GM12801 (cell line): ENCODE measurements around the gene RAD23B.

ENCODE experiments used
- TF ChIP-seq, protein P1 (sequence below): IDR thresholded peaks from one replicate; pipeline ENCODE4 v1.5.1; 2011; ENCODE audit warnings: control low read depth; ENCODE audit not compliant: insufficient read length; ENCODE audit errors: extremely low read depth

RAD23B gene

DNA sequence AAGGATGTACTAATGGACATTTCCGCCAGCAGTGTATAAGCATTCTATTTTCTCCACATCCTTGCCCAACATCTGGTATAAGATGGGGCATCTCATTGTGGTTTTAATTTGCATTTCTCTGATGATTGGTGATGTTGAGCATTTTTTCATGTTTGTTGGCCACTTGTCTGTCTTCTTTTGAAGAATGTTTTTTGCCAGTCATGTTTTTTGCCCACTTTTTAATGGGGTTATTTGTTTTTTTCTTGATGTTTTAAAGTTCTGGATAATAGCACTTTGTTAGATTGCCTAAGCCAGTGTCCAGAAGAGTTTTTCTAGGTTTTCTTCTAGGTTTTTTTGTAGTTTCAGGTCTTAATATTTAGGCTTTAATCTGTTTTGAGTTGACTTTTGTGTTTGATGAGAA lies 31.7 kb downstream of the RAD23B start:
- TF ChIP-seq, protein P1, sequence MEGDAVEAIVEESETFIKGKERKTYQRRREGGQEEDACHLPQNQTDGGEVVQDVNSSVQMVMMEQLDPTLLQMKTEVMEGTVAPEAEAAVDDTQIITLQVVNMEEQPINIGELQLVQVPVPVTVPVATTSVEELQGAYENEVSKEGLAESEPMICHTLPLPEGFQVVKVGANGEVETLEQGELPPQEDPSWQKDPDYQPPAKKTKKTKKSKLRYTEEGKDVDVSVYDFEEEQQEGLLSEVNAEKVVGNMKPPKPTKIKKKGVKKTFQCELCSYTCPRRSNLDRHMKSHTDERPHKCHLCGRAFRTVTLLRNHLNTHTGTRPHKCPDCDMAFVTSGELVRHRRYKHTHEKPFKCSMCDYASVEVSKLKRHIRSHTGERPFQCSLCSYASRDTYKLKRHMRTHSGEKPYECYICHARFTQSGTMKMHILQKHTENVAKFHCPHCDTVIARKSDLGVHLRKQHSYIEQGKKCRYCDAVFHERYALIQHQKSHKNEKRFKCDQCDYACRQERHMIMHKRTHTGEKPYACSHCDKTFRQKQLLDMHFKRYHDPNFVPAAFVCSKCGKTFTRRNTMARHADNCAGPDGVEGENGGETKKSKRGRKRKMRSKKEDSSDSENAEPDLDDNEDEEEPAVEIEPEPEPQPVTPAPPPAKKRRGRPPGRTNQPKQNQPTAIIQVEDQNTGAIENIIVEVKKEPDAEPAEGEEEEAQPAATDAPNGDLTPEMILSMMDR, result no peak

DNA sequence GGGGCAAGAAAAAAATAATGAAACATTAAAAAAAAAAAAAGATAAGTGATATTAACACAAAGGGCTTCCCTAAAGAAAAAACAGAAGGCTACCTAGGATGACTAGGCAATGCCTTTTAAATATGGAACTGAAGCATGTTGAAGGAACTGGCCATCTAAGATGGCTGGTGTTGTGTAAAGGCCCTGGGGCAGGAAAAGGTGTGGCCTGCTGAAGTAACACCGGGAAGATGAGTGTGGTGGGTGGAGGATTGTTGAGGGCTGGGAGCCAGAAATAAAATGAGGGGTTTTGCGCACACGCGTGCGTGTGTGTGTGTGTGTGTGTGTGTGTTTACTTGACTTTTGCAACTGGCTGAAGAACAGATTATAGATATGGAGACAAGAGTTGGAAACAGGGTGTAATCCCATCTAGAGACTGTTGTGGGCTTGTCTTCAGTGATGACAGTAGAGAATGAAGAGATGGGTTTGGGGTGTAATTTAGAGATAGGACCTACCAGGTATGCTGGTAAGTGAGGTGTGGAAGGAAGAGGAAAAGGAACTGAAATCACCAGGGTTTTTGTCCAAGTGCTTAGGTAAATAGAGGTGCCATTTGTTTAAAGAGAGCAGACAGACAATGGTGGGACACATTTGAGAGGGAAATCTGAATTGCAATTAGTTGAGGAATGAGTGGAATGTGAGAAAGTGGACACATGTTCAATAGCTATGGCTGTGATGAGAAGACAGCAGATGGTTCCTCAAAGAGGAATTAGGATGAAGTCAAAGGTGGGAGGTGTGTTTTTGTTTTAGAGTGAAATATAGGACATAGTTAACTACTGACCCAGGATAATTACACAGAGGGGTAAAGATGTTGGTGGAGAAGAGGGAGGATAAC lies 33.9 kb downstream of the RAD23B start:
- TF ChIP-seq, protein P1, result no peak

DNA sequence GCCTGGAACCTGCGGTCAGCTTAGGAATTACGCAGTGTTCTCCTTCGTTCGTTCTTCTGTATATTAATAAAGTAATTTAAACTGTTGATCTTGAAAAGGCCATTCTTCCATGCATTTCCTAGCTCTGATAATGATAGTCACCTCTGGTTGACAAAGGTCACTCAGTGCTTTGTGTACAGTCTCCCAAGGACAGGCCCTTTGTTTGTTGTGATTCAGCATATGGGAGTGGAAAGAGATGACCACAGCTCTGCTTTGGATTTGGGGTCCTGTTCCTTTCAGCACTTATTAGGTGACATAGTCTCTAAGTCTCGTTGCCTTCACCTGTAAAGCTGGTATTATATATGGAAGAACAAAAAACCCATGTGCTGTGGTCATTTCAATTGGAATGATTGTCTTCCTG lies 39.6 kb downstream of the RAD23B start:
- TF ChIP-seq, protein P1, result no peak

DNA sequence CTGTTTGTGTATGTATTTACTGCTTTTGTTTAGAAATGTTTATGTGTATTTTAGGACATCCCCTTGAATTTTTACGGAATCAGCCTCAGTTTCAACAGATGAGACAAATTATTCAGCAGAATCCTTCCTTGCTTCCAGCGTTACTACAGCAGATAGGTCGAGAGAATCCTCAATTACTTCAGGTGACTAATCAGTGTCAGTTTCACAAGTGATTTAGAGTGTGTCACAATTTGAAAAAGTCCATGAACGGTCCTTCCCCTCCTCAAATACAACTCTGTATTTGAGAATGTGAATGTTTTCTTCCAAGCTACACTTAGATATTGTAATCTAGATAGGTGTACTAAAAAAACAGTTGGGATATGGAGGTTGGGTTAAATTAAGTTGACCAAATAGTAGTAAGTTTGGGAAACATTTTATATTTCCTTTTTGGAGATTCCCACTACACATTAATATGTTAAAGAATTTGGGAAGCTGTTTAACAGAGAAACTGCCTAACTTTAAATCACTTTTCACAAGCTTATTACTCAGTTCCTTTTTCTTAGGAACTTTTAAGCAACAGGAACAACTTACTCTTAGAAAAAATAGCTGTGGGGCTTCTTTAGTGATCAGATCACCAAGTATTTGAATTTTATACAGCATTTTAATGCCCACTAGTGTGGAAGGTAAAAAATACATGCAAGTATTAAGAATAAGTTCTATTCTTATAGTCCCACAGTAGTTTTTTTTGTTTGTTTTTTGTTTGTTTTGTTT lies 40.9 kb downstream of the RAD23B start:
- TF ChIP-seq, protein P1, result no peak

DNA sequence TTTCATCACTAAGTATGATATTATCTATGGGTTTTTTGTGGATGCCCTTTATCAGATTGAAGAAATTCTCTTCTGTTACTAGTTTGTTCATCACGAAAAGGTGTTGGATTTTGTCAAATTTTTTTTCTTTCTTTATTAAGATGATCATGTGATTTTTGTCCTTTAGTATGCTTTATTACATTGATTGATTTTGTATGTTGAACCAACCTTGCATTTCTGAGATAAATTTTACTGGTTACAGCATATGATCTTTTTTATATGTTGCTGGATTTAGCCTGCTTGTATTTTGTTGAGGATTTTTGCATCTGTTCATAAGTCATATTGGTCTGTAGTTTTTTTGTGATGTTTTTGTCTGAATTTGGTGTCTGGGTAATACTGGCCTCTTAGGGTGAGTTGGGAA lies 42.8 kb downstream of the RAD23B start:
- TF ChIP-seq, protein P1, result no peak

DNA sequence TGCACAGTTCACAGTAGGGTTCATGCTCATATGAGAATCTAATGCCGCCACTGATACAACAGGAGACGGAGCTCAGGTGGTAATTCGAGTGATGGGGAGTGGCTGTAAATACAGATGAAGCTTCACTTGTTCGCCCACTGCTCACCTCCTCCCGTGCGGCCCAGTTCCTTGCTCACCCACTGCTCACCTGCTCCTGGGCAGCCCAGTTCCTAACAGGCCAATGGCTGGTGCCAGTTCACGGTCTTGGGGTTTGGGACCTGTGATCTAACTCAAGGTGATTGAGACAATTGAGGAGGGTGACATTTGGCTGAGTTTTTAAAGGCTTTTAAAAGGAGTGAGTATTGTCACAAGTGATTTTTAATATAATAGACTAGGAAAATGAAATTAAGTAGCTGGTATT lies 45.4 kb downstream of the RAD23B start:
- TF ChIP-seq, protein P1, result no peak

DNA sequence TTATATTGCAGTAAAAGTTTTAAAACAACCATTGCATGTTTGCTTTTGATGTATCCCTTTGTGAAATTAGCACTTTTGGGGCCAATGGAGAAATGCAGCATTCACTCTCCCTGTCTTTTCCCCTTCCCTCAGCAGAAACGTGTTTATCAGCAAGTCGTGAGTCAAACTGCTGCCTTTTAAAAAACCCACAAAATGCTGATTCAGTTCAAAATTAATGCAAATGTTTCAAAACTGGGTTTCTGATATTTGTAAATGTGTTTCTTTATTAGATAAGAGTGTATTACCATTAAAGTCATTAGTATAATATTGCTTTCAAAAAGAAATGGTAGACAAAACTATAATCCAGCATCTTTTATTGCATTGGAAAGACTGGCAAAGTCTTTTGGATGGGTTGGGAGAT lies 47.3 kb downstream of the RAD23B start:
- TF ChIP-seq, protein P1, result no peak
